Keratinocyte (primary cell): ENCODE data around the gene NEUROG1.

ENCODE experiments used
- EZH2 ChIP-seq: IDR thresholded peaks from one replicate; pipeline ENCODE4 v1.6.1; 2012; ENCODE audit warnings: inconsistent platforms, mild to moderate bottlenecking, low read length, moderate library complexity
- TF ChIP-seq, protein P1 (sequence below), 3 experiments: IDR thresholded peaks in 1 of 3; conservative IDR thresholded peaks in 1 of 3; optimal IDR thresholded peaks in 1 of 3; 2 replicates in 2 of 3; 3 replicates in 1 of 3; pipeline versions ENCODE3 to v1.5.1; 2011; ENCODE audit warnings: low read length in 3 of 3, mild to moderate bottlenecking in 3 of 3, moderate library complexity in 2 of 3, control low read depth in 1 of 3, inconsistent platforms in 1 of 3; ENCODE audit not compliant: insufficient read depth in 2 of 3; ENCODE audit errors: extremely low read depth in 1 of 3

DNA sequence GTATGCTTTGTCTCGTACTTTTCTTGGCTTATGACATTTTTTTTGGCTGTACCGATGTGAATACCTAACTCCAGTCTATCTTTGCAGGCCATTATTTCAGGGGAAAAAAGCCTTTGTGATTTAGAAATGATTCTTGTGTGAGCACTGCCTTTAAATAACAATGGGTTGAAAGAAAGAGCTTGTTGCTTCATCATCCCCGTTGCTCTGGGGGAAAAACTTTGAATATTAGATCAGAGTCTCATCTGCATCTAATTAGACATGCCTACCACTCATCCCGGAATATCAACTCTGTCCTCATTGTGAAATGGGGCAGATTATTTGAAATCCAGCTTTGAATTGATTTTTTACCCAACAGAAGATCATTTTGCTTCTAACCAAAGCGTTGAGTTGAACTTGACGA lies 29.5 kb upstream of the NEUROG1 start:
- TF ChIP-seq, protein P1, sequence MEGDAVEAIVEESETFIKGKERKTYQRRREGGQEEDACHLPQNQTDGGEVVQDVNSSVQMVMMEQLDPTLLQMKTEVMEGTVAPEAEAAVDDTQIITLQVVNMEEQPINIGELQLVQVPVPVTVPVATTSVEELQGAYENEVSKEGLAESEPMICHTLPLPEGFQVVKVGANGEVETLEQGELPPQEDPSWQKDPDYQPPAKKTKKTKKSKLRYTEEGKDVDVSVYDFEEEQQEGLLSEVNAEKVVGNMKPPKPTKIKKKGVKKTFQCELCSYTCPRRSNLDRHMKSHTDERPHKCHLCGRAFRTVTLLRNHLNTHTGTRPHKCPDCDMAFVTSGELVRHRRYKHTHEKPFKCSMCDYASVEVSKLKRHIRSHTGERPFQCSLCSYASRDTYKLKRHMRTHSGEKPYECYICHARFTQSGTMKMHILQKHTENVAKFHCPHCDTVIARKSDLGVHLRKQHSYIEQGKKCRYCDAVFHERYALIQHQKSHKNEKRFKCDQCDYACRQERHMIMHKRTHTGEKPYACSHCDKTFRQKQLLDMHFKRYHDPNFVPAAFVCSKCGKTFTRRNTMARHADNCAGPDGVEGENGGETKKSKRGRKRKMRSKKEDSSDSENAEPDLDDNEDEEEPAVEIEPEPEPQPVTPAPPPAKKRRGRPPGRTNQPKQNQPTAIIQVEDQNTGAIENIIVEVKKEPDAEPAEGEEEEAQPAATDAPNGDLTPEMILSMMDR (optimal IDR thresholded peaks at IDR 0.05 in 1 of 3, IDR thresholded peaks at IDR 0.05 in 1 of 3, conservative IDR thresholded peaks at IDR 0.05 in 1 of 3; ENCODE audit: extremely low read depth in 1 of 3, insufficient read depth in 2 of 3, low read length in 3 of 3), result no peak
- no peak for TF ChIP-seq EZH2
